IPS-NIHi11 (cell line): ENCODE measurements around the gene SOS1.
"Not testable (repeated sequence)": the region's sequence is repeated elsewhere in the genome, so short reads cannot be mapped to it uniquely, and the experiment has no call there.

Experiments used
- DNase-seq: peaks from one replicate; pipeline ENCODE4 v3.0.0; 2012; ENCODE audit warnings: mixed read lengths, low spot score

SOS1 gene

GRCh38 chr2:38968021-38968420 lies 152.8 kb downstream of the SOS1 start:
- no peak for DNase-seq

GRCh38 chr2:38966678-38967077 lies 154.2 kb downstream of the SOS1 start:
- DNase-seq, result no peak

GRCh38 chr2:38966006-38966405 lies 154.8 kb downstream of the SOS1 start:
- DNase-seq, result no peak

- DNase-seq, result peak; percentile 73
Measured at GRCh38 chr2:38960609-38961320, 160.1 kb downstream of the SOS1 start.

- DNase-seq, result peak; percentile 88
Measured at GRCh38 chr2:38959938-38960608, 160.8 kb downstream of the SOS1 start.

- DNase-seq, result peak; percentile 17
Measured at GRCh38 chr2:38959466-38959865, 161.4 kb downstream of the SOS1 start.

GRCh38 chr2:38957972-38958371 lies 162.9 kb downstream of the SOS1 start:
- DNase-seq, result no peak

GRCh38 chr2:38951766-38952165 lies 169.1 kb downstream of the SOS1 start:
- no peak for DNase-seq

- no peak for DNase-seq
Measured at GRCh38 chr2:38948995-38949394, 171.9 kb downstream of the SOS1 start.

GRCh38 chr2:38948387-38948882 lies 172.4 kb downstream of the SOS1 start:
- no peak for DNase-seq

GRCh38 chr2:38947241-38948239 lies 173.3 kb downstream of the SOS1 start:
- peak; percentile 90 for DNase-seq

- DNase-seq, result no peak
Measured at GRCh38 chr2:38945911-38946310, 174.9 kb downstream of the SOS1 start.

GRCh38 chr2:38945372-38945771 lies 175.5 kb downstream of the SOS1 start:
- DNase-seq, result no peak

- no peak for DNase-seq
Measured at GRCh38 chr2:38943784-38944183, 177.1 kb downstream of the SOS1 start.

GRCh38 chr2:38940746-38941145 lies 180.1 kb downstream of the SOS1 start:
- no peak for DNase-seq

GRCh38 chr2:38937548-38937947 lies 183.3 kb downstream of the SOS1 start:
- no peak for DNase-seq

GRCh38 chr2:38936516-38936915 lies 184.3 kb downstream of the SOS1 start:
- not testable (repeated sequence) for DNase-seq

- no peak for DNase-seq
Measured at GRCh38 chr2:38935568-38936172, 185.2 kb downstream of the SOS1 start.

GRCh38 chr2:38934742-38935141 lies 186.1 kb downstream of the SOS1 start:
- no peak for DNase-seq

GRCh38 chr2:38933653-38934052 lies 187.2 kb downstream of the SOS1 start:
- no peak for DNase-seq

- DNase-seq, result no peak
Measured at GRCh38 chr2:38932586-38932985, 188.3 kb downstream of the SOS1 start.
